IMR-90 (cell line): ENCODE results near the gene DCN. TPM values are rescaled to one million over a fixed set of nuclear protein-coding genes. Genes with fewer than 3 reads are reported as not detected.
A peak's percentile ranks its signal among the peaks of the same experiment; 100 is the strongest.

Experiments
- ATAC-seq: fragments of 200-7000 bp; cut with Tn5 transposase; 2 replicates; pipeline ENCODE4 v1.9.1; 2020; ENCODE audit warnings: low read depth, mild to moderate bottlenecking, moderate library complexity
- BruUV-seq: library from RNA; stranded (reverse); fragments of 400-500 nt; replicated peaks from 2 replicates; lab custom pipeline; 2021; lab: Mats Ljungman, UMichigan
- CTCF ChIA-PET: fragments of 300-600 bp; formaldehyde crosslinking; extraction: SDS; loops from one replicate; lab custom pipeline; 2021; ENCODE audit warnings: antibody characterized with exemption; lab: Yijun Ruan, JAX
- POLR2A ChIA-PET: fragments of 300-600 bp; sonication (Branson Sonifier 250); formaldehyde crosslinking; loops from one replicate; lab custom pipeline; 2022; ENCODE audit warnings: antibody characterized with exemption; ENCODE audit not compliant: unreplicated experiment; lab: Charles Lee
- DNase-seq: peaks from one replicate; pipeline ENCODE4 v3.0.0; 2013
- H2AFZ ChIP-seq: replicated peaks from 2 replicates; pipeline ENCODE3; 2013; ENCODE audit warnings: low read length, mild to moderate bottlenecking; ENCODE audit not compliant: poor library complexity
- H2AK5ac ChIP-seq: 2 replicates; pipeline ENCODE4 v1.6.1; 2013; ENCODE audit warnings: low read depth, low read length, inconsistent platforms
- H2AK9ac ChIP-seq: replicated peaks from 2 replicates; pipeline ENCODE3; 2013; ENCODE audit warnings: mild to moderate bottlenecking, low read depth, low read length, moderate library complexity; ENCODE audit not compliant: poor library complexity
- H2BK120ac ChIP-seq: 2 replicates; pipeline ENCODE4 v1.6.1; 2013; ENCODE audit warnings: low read depth, low read length, inconsistent platforms
- H2BK15ac ChIP-seq: 3 replicates; pipeline ENCODE4 v1.6.1; 2013; ENCODE audit warnings: low read depth, low read length, inconsistent platforms
- H2BK20ac ChIP-seq: 2 replicates; pipeline ENCODE4 v1.6.1; 2013; ENCODE audit warnings: low read depth, mild to moderate bottlenecking, inconsistent platforms, low read length, moderate library complexity
- H2BK5ac ChIP-seq: 2 replicates; pipeline ENCODE4 v1.6.1; 2013; ENCODE audit warnings: mild to moderate bottlenecking, low read depth, low read length, inconsistent platforms; ENCODE audit not compliant: poor library complexity, severe bottlenecking
- H3K14ac ChIP-seq: replicated peaks from 2 replicates; pipeline ENCODE4 v1.6.1; 2013; ENCODE audit warnings: low read depth, low read length, inconsistent platforms
- H3K18ac ChIP-seq: 2 replicates; pipeline ENCODE4 v1.6.1; 2013; ENCODE audit warnings: low read depth, low read length, control low read depth
- H3K23ac ChIP-seq: 2 replicates; pipeline ENCODE4 v1.6.1; 2013; ENCODE audit warnings: low read depth, low read length, inconsistent platforms
- H3K27ac ChIP-seq: 2 replicates; pipeline ENCODE4 v1.5.1; 2013; ENCODE audit warnings: mild to moderate bottlenecking, control low read depth, low read length; ENCODE audit not compliant: insufficient read depth
- H3K27me3 ChIP-seq: 2 replicates; pipeline ENCODE4 v1.6.1; 2013; ENCODE audit warnings: low read length; ENCODE audit not compliant: control insufficient read depth, insufficient read depth
- H3K36me3 ChIP-seq: 2 replicates; pipeline ENCODE4 v1.6.1; 2013; ENCODE audit warnings: low read length, mixed read lengths; ENCODE audit not compliant: control insufficient read depth, insufficient read depth
- H3K4ac ChIP-seq: 2 replicates; pipeline ENCODE4 v1.6.1; 2013; ENCODE audit warnings: low read depth, low read length, inconsistent platforms
- H3K4me1 ChIP-seq: 2 replicates; pipeline ENCODE4 v1.6.1; 2013; ENCODE audit warnings: low read length, mixed read lengths; ENCODE audit not compliant: control insufficient read depth, insufficient read depth
- H3K4me2 ChIP-seq: 2 replicates; pipeline ENCODE4 v1.6.1; 2013; ENCODE audit warnings: low read depth, mild to moderate bottlenecking, control low read depth, low read length, moderate library complexity
- H3K4me3 ChIP-seq: 2 replicates; pipeline ENCODE4 v1.5.1; 2013; ENCODE audit warnings: low read depth, mild to moderate bottlenecking, control low read depth, low read length, moderate library complexity; ENCODE audit not compliant: insufficient read depth
- H3K56ac ChIP-seq: 2 replicates; pipeline ENCODE4 v1.6.1; 2013; ENCODE audit warnings: low read length, inconsistent platforms; ENCODE audit not compliant: insufficient read depth; ENCODE audit errors: extremely low read depth
- H3K79me1 ChIP-seq, 2 experiments: 2 replicates each; pipeline ENCODE4 v1.6.1; 2013; ENCODE audit warnings: low read length in 2 of 2, inconsistent platforms in 1 of 2, low read depth in 1 of 2
- H3K9ac ChIP-seq: 2 replicates; pipeline ENCODE4 v1.6.1; 2013; ENCODE audit warnings: low read depth, low read length, control low read depth
- H3K9me1 ChIP-seq: 2 replicates; pipeline ENCODE4 v1.6.1; 2013; ENCODE audit warnings: low read length, inconsistent platforms; ENCODE audit not compliant: insufficient read depth
- H3K9me3 ChIP-seq: 2 replicates; pipeline ENCODE4 v1.6.1; 2013; ENCODE audit warnings: low read length; ENCODE audit not compliant: control insufficient read depth, insufficient read depth
- H4K20me1 ChIP-seq: 2 replicates; pipeline ENCODE4 v1.6.1; 2013; ENCODE audit warnings: low read length, inconsistent platforms; ENCODE audit not compliant: insufficient read depth
- H4K5ac ChIP-seq: 2 replicates; pipeline ENCODE4 v1.6.1; 2013; ENCODE audit warnings: mild to moderate bottlenecking, low read depth, low read length, control low read depth
- H4K8ac ChIP-seq, 2 experiments: 2 replicates each; pipeline ENCODE4 v1.6.1; 2013; ENCODE audit warnings: low read depth in 2 of 2, low read length in 2 of 2, control low read depth in 1 of 2, inconsistent platforms in 1 of 2
- H4K91ac ChIP-seq: 2 replicates; pipeline ENCODE4 v1.6.1; 2013; ENCODE audit warnings: low read depth, low read length, inconsistent platforms; ENCODE audit not compliant: insufficient read depth
- BHLHE40 ChIP-seq: fragments of 150-350 bp; IDR thresholded peaks from 2 replicates; pipeline ENCODE4 v1.6.1; 2016; ENCODE audit warnings: mild to moderate bottlenecking, low read depth, low read length
- FOS ChIP-seq: fragments of 150-350 bp; IDR thresholded peaks from 2 replicates; pipeline ENCODE4 v1.6.1; 2016; ENCODE audit warnings: low read depth, low read length
- USF2 ChIP-seq: fragments of 150-350 bp; IDR thresholded peaks from 2 replicates; pipeline ENCODE4 v1.6.1; 2017; ENCODE audit warnings: mild to moderate bottlenecking, antibody characterized with exemption, low read length, low read depth
- WGBS, 2 experiments: methylation state at CpG; one replicate each; pipeline versions ENCODE4 v1.1.5 to v1.1.7; 2013; ENCODE audit warnings: missing lambda C conversion rate in 2 of 2; ENCODE audit not compliant: insufficient read length in 1 of 2; ENCODE audit errors: extremely low coverage in 2 of 2; 5-methylcytosine and 5-hydroxymethylcytosine counted together
- dilution Hi-C: fragments of 300-500 bp; cut with HindIII; formaldehyde crosslinking; loops from one replicate; pipeline ENCODE4 v1.14.3; 2018; ENCODE audit warnings: low sequenced_read_pairs; ENCODE audit not compliant: unreplicated experiment
- in situ Hi-C: fragments of 300-500 bp; cut with MboI; formaldehyde crosslinking; loops from 3 replicates; pipeline ENCODE4 v1.14.3; 2019; ENCODE audit warnings: low sequenced_read_pairs, inconsistent platforms, mixed read lengths
- intact Hi-C: fragments of 100-400 bp; cut with micrococcal nuclease; formaldehyde crosslinking; loops from 2 replicates; pipeline ENCODE4 v1.10.0; 2022
- polyA plus RNA-seq, 3 experiments: library from polyadenylated mRNA; depleted of rRNA; stranded (reverse); fragments of >200 nt; gene quantifications; 2 replicates each; pipeline ENCODE4 v1.2.3, GENCODE V29; 2012; ENCODE audit warnings: low replicate concordance in 1 of 3
- total RNA-seq: library from RNA; depleted of rRNA; stranded (reverse); fragments of >200 nt; gene quantifications from 2 replicates; pipeline ENCODE4 v1.2.3, GENCODE V29; 2012

Gene DCN
- total and polyA plus RNA-seq, 2 of the 4 experiments (the other 2 are of a cell fraction) = 241 to 965 TPM

- no peak for TF ChIP-seq FOS
Measured at GRCh38 chr12:91230841-91231240, 48.2 kb upstream of the DCN start (continued).

DNA sequence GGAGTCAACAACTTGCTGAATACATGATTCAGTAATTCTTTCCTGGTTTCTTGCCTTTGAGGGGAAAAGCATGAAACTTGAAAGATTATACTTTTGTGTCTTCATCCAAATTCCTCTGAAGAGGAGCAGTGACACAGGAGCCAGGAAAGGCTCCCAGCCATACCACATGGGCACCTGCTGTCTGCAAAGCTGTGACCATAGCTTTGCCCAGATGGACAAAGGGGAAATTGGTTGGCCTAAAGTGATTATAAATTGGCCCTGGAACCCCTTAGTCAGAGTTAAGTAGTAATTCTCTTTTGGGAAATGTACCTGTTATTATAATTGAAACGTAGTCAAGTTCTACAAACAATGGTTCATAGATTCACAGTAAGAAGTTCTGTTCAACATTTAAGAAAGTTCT, 44.3 kb upstream of the DCN start:
- H3K4me3 ChIP-seq = no peak overlapping the region
- no peak overlapping the region for H2AFZ ChIP-seq
- H2BK120ac ChIP-seq = peak overlapping the region; percentile 25; the same call in 1 of the 2 replicates
- TF ChIP-seq BHLHE40 (no peak), USF2 (no peak)
- no peak overlapping the region for H4K5ac ChIP-seq
- WGBS, 2 experiments = 100% methylated on average over 1 of the region's 1 CpG; no CpG with 5 or more reads in 1 of the 2 experiments
- no peak overlapping the region for H3K9ac ChIP-seq
- H2BK20ac ChIP-seq = peak overlapping the region; percentile 55; the same call in 1 of the 2 replicates
- intact Hi-C loops (no loop called here), in situ Hi-C loops (no loop called here), dilution Hi-C loops (no loop called here)
- peaks cover 6% of the 10 kb centered on the region; the same call in 1 of the 2 replicates for H3K4me1 ChIP-seq
- H2AK9ac ChIP-seq = no peak overlapping the region
- H3K18ac ChIP-seq = peak overlapping the region; percentile 70
- H3K4ac ChIP-seq = no peak overlapping the region
- no peaks in the 10 kb centered on the region for H3K36me3 ChIP-seq
- CTCF ChIA-PET = no interaction called here
- H2BK5ac ChIP-seq = no peak overlapping the region
- H3K56ac ChIP-seq = no peak overlapping the region
- no peak overlapping the region for H3K27ac ChIP-seq
- H2AK5ac ChIP-seq = no peak overlapping the region
- H3K79me1 ChIP-seq = no peaks in the 10 kb centered on the region
- BruUV-seq = no TSS peak
- no peaks in the 10 kb centered on the region for H3K9me1 ChIP-seq
- H3K23ac ChIP-seq = no peak overlapping the region
- ATAC-seq = no peak
- H4K91ac ChIP-seq = no peak overlapping the region; the same call in 1 of the 2 replicates
- no peak overlapping the region for H2BK15ac ChIP-seq
- no peak overlapping the region for H3K14ac ChIP-seq
- no peaks in the 10 kb centered on the region for H4K20me1 ChIP-seq
- no peaks in the 10 kb centered on the region for H3K27me3 ChIP-seq
- POLR2A ChIA-PET = no interaction called here
- H3K9me3 ChIP-seq = no peaks in the 10 kb centered on the region
- no peak for DNase-seq
- no peak overlapping the region for H4K8ac ChIP-seq
- H3K4me2 ChIP-seq = no peak overlapping the region
